ENCODE results near the gene KCNQ1. TPM values are rescaled to one million over a fixed set of nuclear protein-coding genes. Genes with fewer than 3 reads are reported as not detected.

KCNQ1 gene
- total RNA-seq, 1 experiment from 2014 or later: not detected

DNA sequence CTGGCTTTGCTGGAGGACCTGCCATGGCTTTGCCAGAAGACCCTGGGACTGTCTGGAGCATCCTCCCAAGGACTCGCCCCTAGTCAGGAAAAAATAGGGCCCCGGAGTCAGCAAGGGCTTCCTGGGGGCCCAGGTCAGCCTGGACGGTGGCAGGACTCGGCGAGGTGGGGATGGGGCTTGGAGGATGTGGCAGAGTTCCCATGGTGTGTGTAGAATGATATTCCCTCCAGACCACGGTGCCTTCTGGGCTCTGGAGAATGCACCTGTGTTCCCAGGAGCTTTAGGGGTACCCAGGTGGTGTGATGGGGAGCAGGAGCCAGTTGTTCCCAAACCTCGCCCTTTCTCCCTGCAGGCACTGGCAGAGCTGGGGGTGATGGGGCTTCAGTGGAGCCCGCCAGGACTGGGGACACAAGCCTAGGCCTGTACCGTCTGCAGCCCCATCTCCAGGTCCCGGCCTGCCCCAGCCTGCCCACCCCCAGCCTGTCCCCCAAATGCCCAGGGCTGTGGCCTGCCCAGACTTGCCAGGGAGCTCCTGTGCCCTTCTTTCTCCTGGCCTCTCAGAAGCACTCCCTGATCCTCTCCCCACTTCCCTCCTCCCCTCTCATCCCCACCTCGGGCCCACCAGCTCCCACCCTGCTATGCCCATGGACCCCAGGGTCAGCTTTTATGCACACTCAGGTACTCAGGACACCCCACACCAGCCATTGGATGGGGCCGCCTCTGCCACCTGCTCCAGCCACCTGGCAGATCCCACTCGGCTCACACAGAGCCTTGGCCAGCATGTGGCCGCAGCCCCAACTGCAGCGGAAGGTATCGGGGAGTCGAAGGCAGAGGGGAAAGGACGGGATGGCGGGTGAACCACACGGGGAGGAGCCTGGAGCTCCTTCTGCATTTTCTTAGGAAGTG, 358.6 kb downstream of the KCNQ1 start:
- intact Hi-C loops (cut with micrococcal nuclease): no loop called here
- Mint-ChIP-seq H3K9me3 (ENCODE audit: unreplicated experiment) (peaks cover 12% of the 10 kb centered on the region), H3K27ac (ENCODE audit: low read depth, unreplicated experiment) (no peak overlapping the region), H3K4me1 (ENCODE audit: insufficient read depth, unreplicated experiment) (no peaks in the 10 kb centered on the region), H3K27me3 (ENCODE audit: insufficient read depth, unreplicated experiment) (peaks cover 22% of the 10 kb centered on the region), H3K36me3 (ENCODE audit: insufficient read depth, unreplicated experiment) (no peaks in the 10 kb centered on the region), H3K4me3 (ENCODE audit: unreplicated experiment) (no peak overlapping the region)
- BruUV-seq (replicated peaks): no TSS peak
- ChIA-PET CTCF (interaction anchor here (0.8 kb wide), 1 partner anchor 272 kb away, joined by 3 read pairs; no protein-coding TSS in a partner anchor), POLR2A (no interaction called here)
- DNase-seq (ENCODE audit: unreplicated experiment): peak; percentile 27
- TF ChIP-seq, protein P1, sequence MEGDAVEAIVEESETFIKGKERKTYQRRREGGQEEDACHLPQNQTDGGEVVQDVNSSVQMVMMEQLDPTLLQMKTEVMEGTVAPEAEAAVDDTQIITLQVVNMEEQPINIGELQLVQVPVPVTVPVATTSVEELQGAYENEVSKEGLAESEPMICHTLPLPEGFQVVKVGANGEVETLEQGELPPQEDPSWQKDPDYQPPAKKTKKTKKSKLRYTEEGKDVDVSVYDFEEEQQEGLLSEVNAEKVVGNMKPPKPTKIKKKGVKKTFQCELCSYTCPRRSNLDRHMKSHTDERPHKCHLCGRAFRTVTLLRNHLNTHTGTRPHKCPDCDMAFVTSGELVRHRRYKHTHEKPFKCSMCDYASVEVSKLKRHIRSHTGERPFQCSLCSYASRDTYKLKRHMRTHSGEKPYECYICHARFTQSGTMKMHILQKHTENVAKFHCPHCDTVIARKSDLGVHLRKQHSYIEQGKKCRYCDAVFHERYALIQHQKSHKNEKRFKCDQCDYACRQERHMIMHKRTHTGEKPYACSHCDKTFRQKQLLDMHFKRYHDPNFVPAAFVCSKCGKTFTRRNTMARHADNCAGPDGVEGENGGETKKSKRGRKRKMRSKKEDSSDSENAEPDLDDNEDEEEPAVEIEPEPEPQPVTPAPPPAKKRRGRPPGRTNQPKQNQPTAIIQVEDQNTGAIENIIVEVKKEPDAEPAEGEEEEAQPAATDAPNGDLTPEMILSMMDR (IDR thresholded peaks at IDR 0.05; ENCODE audit: unreplicated experiment): no peak

DNA sequence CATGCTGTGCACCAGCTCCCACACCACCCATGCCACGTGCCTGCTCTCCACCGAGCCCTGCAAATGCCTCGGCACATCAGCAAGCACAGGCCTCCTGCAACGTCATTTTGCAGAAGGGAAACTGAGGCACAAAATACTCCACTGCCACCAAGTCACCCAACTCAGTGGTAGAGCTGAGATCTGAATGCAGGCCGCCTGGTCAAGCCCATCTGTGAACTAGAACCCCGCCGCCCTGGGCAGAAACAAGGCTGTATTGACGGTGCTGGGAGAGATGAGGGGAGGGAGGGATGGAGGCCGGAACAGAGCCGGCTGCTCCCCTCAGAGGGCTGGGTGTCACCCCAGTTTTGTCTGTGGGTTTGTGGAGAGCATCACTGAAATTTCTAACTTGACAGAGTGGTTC, 359.4 kb downstream of the KCNQ1 start:
- intact Hi-C loops (cut with micrococcal nuclease): no loop called here
- no peaks in the 10 kb centered on the region for H3K4me1 Mint-ChIP-seq (ENCODE audit: insufficient read depth, unreplicated experiment)
- ChIA-PET CTCF (interaction anchor here (0.7 kb wide), 2 partner anchors 11 to 35 kb away, joined by 3 read pairs; no protein-coding TSS in a partner anchor), POLR2A (no interaction called here)
- peaks cover 5% of the 10 kb centered on the region for H3K9me3 Mint-ChIP-seq (ENCODE audit: unreplicated experiment)
- no peaks in the 10 kb centered on the region for H3K36me3 Mint-ChIP-seq (ENCODE audit: insufficient read depth, unreplicated experiment)
- H3K27ac Mint-ChIP-seq (ENCODE audit: low read depth, unreplicated experiment): no peak overlapping the region
- TF ChIP-seq, protein P1 (IDR thresholded peaks at IDR 0.05; ENCODE audit: unreplicated experiment): no peak
- H3K27me3 Mint-ChIP-seq (ENCODE audit: insufficient read depth, unreplicated experiment): peaks cover 22% of the 10 kb centered on the region
- BruUV-seq (replicated peaks): no TSS peak
- no peak for DNase-seq (ENCODE audit: unreplicated experiment)
- no peak overlapping the region for H3K4me3 Mint-ChIP-seq (ENCODE audit: unreplicated experiment)

DNA sequence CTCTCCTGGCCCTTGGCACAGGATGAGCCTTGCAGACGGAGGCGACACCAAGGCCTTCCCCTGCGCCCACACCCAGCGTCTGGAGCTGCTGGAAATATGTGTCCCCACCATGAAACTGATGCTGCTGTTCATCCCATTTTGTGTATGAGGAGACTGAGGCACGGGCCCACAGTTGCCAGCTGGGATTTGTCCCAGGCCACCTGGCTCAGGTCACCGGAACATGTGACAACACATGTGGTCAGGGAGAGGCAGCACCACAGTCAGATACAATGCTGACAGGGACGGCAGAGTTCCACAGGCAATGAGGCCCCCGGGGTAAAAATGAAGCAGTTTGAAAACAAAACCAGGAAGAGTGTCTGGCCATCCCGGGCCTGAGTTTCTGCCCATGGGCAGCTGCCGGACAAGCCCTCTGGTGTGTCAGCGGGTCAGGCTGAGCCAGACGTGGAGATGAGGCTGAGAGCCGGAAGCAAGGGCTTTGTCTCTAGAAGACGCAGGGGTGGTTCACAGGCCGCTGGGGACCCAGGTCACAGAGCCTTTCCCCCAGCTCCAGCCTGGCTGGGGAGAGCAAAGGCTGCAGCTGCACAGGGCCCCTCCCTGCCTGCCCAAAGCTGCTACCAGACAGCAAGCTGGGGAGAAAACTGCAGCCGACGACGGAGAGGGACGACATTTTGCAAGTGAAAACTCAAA, 360.0 kb downstream of the KCNQ1 start:
- Mint-ChIP-seq H3K4me3 (ENCODE audit: unreplicated experiment) (no peak overlapping the region), H3K27ac (ENCODE audit: low read depth, unreplicated experiment) (peak overlapping the region; percentile 9), H3K9me3 (ENCODE audit: unreplicated experiment) (peaks cover 6% of the 10 kb centered on the region), H3K27me3 (ENCODE audit: insufficient read depth, unreplicated experiment) (peaks cover 22% of the 10 kb centered on the region), H3K36me3 (ENCODE audit: insufficient read depth, unreplicated experiment) (no peaks in the 10 kb centered on the region), H3K4me1 (ENCODE audit: insufficient read depth, unreplicated experiment) (no peaks in the 10 kb centered on the region)
- intact Hi-C loops (cut with micrococcal nuclease): no loop called here
- no TSS peak for BruUV-seq (replicated peaks)
- DNase-seq (ENCODE audit: unreplicated experiment): no peak
- TF ChIP-seq, protein P1 (IDR thresholded peaks at IDR 0.05; ENCODE audit: unreplicated experiment): no peak
- POLR2A ChIA-PET: no interaction called here
- CTCF ChIA-PET: interaction anchor here (0.5 to 0.7 kb wide), 4 partner anchors 10 to 1230 kb away, joined by 3 read pairs; no protein-coding TSS in a partner anchor

DNA sequence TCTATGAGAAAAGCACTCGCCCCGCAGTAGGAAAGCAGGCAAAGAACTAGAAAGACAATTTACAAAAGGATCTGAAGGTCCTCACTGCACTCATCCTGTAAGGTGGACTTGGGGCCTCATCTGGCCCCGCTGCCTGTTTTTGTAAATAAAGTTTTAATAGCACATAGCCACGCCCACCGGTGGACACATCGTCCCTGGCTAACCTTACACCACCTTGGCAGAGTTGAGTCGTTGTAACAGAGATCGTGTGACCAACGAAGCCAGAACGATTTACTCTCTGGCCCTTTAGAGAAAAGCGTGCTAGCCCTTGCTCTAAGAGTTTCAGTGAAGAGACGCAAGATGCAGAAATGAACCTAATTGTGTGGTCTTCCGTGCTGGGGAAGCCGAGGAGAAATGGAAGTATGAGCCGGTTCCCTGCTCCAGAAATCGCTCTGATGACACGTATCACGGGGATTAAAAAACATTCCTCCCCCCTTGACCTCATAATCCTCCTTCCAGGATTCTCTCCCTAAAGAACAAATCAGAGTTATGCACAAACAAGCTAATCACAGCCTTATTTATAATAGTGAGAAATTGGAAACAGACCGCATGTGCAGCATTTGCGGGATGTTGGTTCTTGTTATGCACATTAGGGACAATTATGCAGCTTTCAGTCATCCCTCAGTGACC, 360.7 kb downstream of the KCNQ1 start:
- no peaks in the 10 kb centered on the region for H3K4me1 Mint-ChIP-seq (ENCODE audit: insufficient read depth, unreplicated experiment)
- intact Hi-C loops (cut with micrococcal nuclease): no loop called here
- TF ChIP-seq, protein P1 (IDR thresholded peaks at IDR 0.05; ENCODE audit: unreplicated experiment): no peak
- ChIA-PET POLR2A (no interaction called here), CTCF (interaction anchor here (0.6 kb wide), 1 partner anchor 12 kb away, joined by 3 read pairs; no protein-coding TSS in a partner anchor)
- DNase-seq (ENCODE audit: unreplicated experiment): no peak
- H3K9me3 Mint-ChIP-seq (ENCODE audit: unreplicated experiment): peaks cover 13% of the 10 kb centered on the region
- no TSS peak for BruUV-seq (replicated peaks)
- no peak overlapping the region for H3K4me3 Mint-ChIP-seq (ENCODE audit: unreplicated experiment)
- H3K27me3 Mint-ChIP-seq (ENCODE audit: insufficient read depth, unreplicated experiment): peaks cover 26% of the 10 kb centered on the region
- no peaks in the 10 kb centered on the region for H3K36me3 Mint-ChIP-seq (ENCODE audit: insufficient read depth, unreplicated experiment)
- H3K27ac Mint-ChIP-seq (ENCODE audit: low read depth, unreplicated experiment): no peak overlapping the region

All from MCF 10A (cell line).